VCaP (cell line): ENCODE measurements around the gene HMCN2.
A peak's percentile ranks its signal among the peaks of the same experiment; 100 is the strongest.
"Not testable (repeated sequence)": the region's sequence is repeated elsewhere in the genome, so short reads cannot be mapped to it uniquely, and the experiment has no call there.

ENCODE experiments used
- H3K27ac ChIP-seq: fragments of 450-650 bp; 2 replicates; pipeline ENCODE4 v1.5.1; 2017
- CTCF ChIP-seq: fragments of 450-650 bp; conservative IDR thresholded peaks from 2 replicates; pipeline ENCODE4 v1.5.1; 2017; ENCODE audit warnings: mild to moderate bottlenecking, moderate library complexity

Gene HMCN2

GRCh38 chr9:130430232-130430631 is 164.7 kb downstream of the HMCN2 start:
- no peak overlapping the region for H3K27ac ChIP-seq
- no peak for TF ChIP-seq CTCF

- no peak overlapping the region for H3K27ac ChIP-seq
- no peak for TF ChIP-seq CTCF
Observed at GRCh38 chr9:130430734-130431535, 165.4 kb downstream of the HMCN2 start.

DNA sequence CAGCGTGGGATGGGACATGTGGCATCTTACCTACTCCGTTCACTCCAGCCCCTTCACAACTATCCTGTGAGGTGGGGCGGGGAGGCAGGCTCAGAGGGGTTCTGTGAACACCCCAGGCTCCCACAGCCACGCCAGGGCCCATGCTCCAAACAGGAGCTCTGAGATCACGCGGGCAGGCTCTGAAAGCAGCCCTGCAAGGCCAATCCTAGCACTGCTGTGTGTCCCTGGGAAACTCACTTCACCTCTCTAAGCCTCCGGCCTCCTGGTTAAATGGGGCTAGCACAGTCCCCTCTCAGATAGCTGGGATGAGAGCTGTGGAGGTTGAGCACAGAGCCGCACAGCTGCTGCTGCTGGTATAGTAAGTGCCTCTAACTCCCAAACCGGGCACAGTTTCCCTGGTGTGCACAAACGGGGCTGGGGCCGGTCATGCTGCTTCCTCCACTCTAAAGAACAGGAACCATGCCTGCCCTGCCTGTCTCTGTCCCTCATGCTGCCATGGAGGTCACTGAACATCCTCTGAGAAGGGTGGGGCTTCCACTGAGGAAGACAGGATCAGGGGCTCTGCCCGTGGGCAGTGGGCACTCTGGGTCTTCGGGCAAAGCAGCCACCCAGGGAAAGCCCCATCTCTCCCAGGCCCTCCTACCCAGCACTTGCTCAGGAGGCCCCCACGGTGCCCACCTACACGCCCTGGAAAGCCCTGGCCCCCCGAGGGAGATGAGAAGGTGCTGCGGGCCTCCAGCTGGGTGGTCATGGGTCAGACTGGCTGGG is 166.2 kb downstream of the HMCN2 start:
- no peak overlapping the region for H3K27ac ChIP-seq
- TF ChIP-seq CTCF = no peak

- TF ChIP-seq CTCF = no peak
Observed at GRCh38 chr9:130432362-130432761, 166.8 kb downstream of the HMCN2 start.

GRCh38 chr9:130432796-130433167 is 167.2 kb downstream of the HMCN2 start:
- no peak for TF ChIP-seq CTCF
- H3K27ac ChIP-seq = peak overlapping the region; percentile 33; the same call in 1 of the 2 replicates

More at GRCh38 chr9:130432362-130432761, 166.8 kb downstream of the HMCN2 start:
- H3K27ac ChIP-seq = no peak overlapping the region

DNA sequence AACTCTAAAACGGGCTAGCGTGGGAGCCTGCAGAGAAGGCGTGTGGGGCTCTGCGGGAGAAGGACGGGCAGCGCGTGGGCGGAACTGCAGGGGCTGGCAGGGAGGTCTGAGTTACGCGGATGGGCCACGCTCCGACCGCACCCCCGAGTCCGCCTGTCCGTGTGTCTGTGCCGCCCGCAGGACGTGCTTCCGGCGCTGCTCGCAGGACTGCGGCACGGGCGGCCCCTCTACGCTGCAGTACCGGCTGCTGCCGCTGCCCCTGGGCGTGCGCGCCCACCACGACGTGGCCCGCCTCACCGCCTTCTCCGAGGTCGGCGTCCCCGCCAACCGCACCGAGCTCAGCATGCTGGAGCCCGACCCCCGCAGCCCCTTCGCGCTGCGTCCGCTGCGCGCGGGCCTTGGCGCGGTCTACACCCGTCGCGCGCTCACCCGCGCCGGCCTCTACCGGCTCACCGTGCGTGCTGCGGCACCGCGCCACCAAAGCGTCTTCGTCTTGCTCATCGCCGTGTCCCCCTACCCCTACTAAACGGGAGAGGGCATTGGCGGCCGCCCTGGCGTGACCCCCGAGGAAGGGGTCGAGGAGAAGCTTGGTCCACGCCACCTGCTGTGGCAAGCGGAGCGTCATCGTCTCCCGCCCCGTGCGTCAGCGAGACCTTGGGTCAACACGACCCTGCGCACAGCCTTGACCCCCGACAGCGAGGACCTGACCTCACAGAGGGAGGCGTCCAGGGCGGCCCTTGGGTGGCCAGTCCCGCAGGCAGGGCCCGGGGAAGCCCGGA is 167.8 kb downstream of the HMCN2 start:
- peak; percentile 88 for TF ChIP-seq CTCF
- peak overlapping the region; percentile 33; the same call in 1 of the 2 replicates for H3K27ac ChIP-seq

DNA sequence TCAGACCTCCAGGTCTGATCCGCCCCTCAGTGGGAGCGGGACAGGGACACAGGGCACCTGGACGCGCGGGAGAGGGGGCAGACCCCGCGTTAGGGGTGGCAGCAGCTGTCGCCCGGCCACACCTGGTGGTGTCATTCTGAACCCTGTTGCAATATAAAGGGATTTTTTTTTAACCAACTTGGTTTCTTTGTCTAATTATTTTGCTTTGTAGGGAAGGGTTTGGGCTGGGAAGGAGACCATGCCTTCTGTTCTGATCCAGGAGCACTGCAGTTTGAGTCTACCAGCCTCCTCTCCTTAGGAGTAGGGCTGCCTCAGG is 168.3 kb downstream of the HMCN2 start:
- no peak for TF ChIP-seq CTCF
- H3K27ac ChIP-seq = no peak overlapping the region

DNA sequence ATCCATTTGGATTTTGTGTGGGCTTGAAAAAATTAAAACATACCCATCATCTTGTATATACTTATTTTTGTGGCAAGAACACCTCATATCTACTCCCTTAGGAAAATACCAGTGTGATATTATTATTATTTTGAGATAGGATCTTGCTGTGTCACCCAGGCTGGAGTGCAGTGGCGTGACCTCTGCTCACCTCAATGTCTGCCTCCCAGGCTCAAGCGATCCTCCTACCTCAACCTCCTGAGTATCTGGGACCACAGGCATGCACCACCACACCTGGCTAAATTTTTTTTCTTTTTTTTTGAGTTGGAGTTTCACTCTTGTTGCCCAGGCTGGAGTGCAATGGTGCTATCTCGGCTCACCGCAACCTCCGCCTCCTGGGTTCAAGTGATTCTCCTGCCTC is 169.1 kb downstream of the HMCN2 start:
- not testable (repeated sequence) for H3K27ac ChIP-seq
